ENCODE measurements around the gene MFF.

MFF gene

GRCh38 chr2:227377467-227378351 is 52.7 kb downstream of the MFF start (continued):
- TF ChIP-seq INSM2 (tag by site-specific recombination; IDR thresholded peaks at IDR 0.05) (no peak), ZNF664 (tag by site-specific recombination; IDR thresholded peaks at IDR 0.05) (no peak), CTCF (tag by site-specific recombination; IDR thresholded peaks at IDR 0.05) (peak; percentile 58; the same call in 1 of the 2 replicates), ZNF488 (tag by site-specific recombination; IDR thresholded peaks at IDR 0.05) (no peak), ZNF114 (tag by site-specific recombination; IDR thresholded peaks at IDR 0.05) (no peak), ZNF830 (tag by site-specific recombination; IDR thresholded peaks at IDR 0.05; ENCODE audit: low read depth) (no peak), ZNF785 (tag by site-specific recombination; IDR thresholded peaks at IDR 0.05) (no peak)

GRCh38 chr2:227378371-227378782 is 53.3 kb downstream of the MFF start:
- Histone ChIP-seq H3K36me3 (ENCODE audit: control insufficient read depth in 2 of 2, insufficient read depth in 1 of 2, low read length in 2 of 2) (no peaks in the 10 kb centered on the region), H3K4me1 (ENCODE audit: control insufficient read depth, insufficient read depth, low read length) (peaks cover 12% of the 10 kb centered on the region), H3K9me3 (ENCODE audit: control insufficient read depth, insufficient read depth, low read depth, low read length) (no peaks in the 10 kb centered on the region), H3K4me3 (ENCODE audit: low read depth, low read length) (no peak overlapping the region), H3K27ac (ENCODE audit: extremely low read depth, low read depth, low read length) (no peak overlapping the region)
- POLR2A ChIA-PET, result no interaction called here
- TF ChIP-seq ZNF645 (tag by site-specific recombination; IDR thresholded peaks at IDR 0.05) (no peak), TCF7L2 (IDR thresholded peaks at IDR 0.05; ENCODE audit: borderline replicate concordance, low read depth, low read length) (no peak), FEZF1 (tag by site-specific recombination; IDR thresholded peaks at IDR 0.05) (no peak), ZNF391 (tag by site-specific recombination; IDR thresholded peaks at IDR 0.05; ENCODE audit: borderline replicate concordance, low read depth) (no peak), ZNF138 (tag by site-specific recombination; IDR thresholded peaks at IDR 0.05; ENCODE audit: borderline replicate concordance) (no peak), ZNF791 (tag by site-specific recombination; IDR thresholded peaks at IDR 0.05) (no peak), ZNF274 (IDR thresholded peaks at IDR 0.05; ENCODE audit: low read length) (no peak), ZNF274 (tag by site-specific recombination; IDR thresholded peaks at IDR 0.05; ENCODE audit: borderline replicate concordance) (no peak), ZNF19 (tag by site-specific recombination; IDR thresholded peaks at IDR 0.05; ENCODE audit: low read depth) (no peak), ZNF701 (tag by site-specific recombination; IDR thresholded peaks at IDR 0.05) (no peak), PRDM6 (tag by site-specific recombination; IDR thresholded peaks at IDR 0.05) (no peak)
- CTCF ChIA-PET, result interaction anchor here (0.6 to 2.1 kb wide), 4 partner anchors 12 to 509 kb away, joined by 3 to 9 read pairs (median 3); no protein-coding TSS in a partner anchor

Data from HEK293 (cell line).